ENCODE results near the gene VPS50. TPM values are rescaled to one million over a fixed set of nuclear protein-coding genes. Genes with fewer than 3 reads are reported as not detected.
"Not testable (repeated sequence)": the region's sequence is repeated elsewhere in the genome, so short reads cannot be mapped to it uniquely, and the experiment has no call there.

VPS50 gene
- total RNA-seq, 4 donors from 2014 or later, result 14.8 to 25.7 (median 18.9) TPM

DNA sequence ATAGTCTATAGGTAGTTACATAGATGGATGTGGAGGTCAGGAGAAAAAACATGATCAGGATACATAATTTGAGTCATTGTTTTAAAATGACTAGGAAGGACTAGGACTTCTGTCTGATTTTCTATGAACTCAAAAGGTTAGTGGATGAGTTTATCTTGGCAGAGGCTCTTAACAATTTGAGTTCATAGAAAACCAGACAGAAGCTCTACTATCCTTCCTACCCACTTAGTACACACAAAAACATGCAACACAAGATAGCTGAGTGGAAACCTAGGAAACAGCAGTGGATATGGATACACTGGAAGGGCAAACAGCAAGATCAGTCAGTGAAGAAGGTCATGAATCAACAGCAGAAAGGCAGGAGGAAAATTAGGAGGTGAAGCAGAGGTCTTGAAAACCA is 84.6 kb downstream of the VPS50 start:
- intact Hi-C loops (cut with DNase I), result no loop called here
- H3K36me3 ChIP-seq, result peaks cover 9 to 63% (median 31%) of the 10 kb centered on the region in 4 donors

DNA sequence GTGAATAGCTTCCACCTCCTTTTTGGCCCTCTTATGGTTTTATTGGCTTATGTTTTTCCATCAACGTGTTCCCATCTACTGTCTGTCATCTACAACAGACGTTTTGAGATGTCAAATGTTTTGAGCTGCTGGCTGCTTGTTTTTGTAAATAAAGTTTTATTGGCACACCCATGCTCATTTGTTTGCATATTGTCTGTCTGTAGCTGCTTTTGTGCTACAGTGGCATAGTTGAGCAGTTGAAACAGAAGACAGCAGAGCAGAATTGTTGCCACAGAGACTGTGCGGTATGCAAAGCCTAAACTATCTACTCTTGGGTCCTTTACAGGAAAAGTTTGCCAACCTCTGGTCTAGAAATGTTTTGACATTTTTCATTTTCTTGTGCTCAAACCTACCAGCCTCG is 88.7 kb downstream of the VPS50 start:
- Histone ChIP-seq H3K4me1 (no peaks in the 10 kb centered on the region), H3K36me3 (peaks cover 0 to 45% (median 10%) of the 10 kb centered on the region in 4 donors), H3K9me3 (no peaks in the 10 kb centered on the region), H3K4me3 (no peak overlapping the region), H3K27me3 (no peaks in the 10 kb centered on the region), H3K27ac (replicated peaks in 1 of 4) (no peak overlapping the region)
- 97% methylated on average over 4 of the region's 4 CpGs for WGBS
- intact Hi-C loops (cut with DNase I), result no loop called here
- DNase-seq (ENCODE audit: extremely low spot score), result no peak
- TF ChIP-seq POLR2A (IDR thresholded peaks at IDR 0.05; ENCODE audit: low read depth) (no peak), EP300 (IDR thresholded peaks at IDR 0.05) (no peak), POLR2AphosphoS5 (IDR thresholded peaks at IDR 0.05) (no peak)
- TF ChIP-seq, protein P1, sequence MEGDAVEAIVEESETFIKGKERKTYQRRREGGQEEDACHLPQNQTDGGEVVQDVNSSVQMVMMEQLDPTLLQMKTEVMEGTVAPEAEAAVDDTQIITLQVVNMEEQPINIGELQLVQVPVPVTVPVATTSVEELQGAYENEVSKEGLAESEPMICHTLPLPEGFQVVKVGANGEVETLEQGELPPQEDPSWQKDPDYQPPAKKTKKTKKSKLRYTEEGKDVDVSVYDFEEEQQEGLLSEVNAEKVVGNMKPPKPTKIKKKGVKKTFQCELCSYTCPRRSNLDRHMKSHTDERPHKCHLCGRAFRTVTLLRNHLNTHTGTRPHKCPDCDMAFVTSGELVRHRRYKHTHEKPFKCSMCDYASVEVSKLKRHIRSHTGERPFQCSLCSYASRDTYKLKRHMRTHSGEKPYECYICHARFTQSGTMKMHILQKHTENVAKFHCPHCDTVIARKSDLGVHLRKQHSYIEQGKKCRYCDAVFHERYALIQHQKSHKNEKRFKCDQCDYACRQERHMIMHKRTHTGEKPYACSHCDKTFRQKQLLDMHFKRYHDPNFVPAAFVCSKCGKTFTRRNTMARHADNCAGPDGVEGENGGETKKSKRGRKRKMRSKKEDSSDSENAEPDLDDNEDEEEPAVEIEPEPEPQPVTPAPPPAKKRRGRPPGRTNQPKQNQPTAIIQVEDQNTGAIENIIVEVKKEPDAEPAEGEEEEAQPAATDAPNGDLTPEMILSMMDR (IDR thresholded peaks at IDR 0.05), result no peak

More for the DNA sequence above, 84.6 kb downstream of the VPS50 start:
- no peaks in the 10 kb centered on the region for H3K9me3 ChIP-seq
- no peak overlapping the region for H3K4me3 ChIP-seq
- H3K4me1 ChIP-seq, result no peaks in the 10 kb centered on the region
- no peaks in the 10 kb centered on the region for H3K27me3 ChIP-seq
- TF ChIP-seq, protein P1 (IDR thresholded peaks at IDR 0.05), result no peak
- TF ChIP-seq EP300 (IDR thresholded peaks at IDR 0.05) (no peak), POLR2A (IDR thresholded peaks at IDR 0.05; ENCODE audit: low read depth) (no peak), POLR2AphosphoS5 (IDR thresholded peaks at IDR 0.05) (no peak)
- H3K27ac ChIP-seq (replicated peaks in 1 of 4), result no peak overlapping the region
- no peak for DNase-seq (ENCODE audit: extremely low spot score)

DNA sequence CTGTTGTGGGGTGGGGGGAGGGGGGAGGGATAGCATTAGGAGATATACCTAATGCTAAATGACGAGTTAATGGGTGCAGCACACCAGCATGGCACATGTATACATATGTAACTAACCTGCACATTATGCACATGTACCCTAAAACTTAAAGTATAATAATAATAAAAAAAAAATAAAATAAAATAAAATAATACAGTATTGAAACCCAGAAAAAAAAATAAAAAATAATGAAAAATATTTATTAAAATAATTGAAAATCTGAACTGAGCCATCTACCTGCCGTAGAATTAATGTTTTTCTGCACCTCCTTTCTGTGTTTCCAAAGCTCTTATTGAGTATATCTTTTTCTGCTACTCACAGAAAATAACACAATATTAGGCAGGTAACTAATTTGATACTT is 94.1 kb downstream of the VPS50 start:
- H3K36me3 ChIP-seq, result peaks cover 0 to 15% (median under 1%) of the 10 kb centered on the region in 4 donors
- H3K9me3 ChIP-seq; H3K27ac ChIP-seq (replicated peaks in 1 of 4); H3K4me3 ChIP-seq; H3K27me3 ChIP-seq; intact Hi-C loops (cut with DNase I); DNase-seq (ENCODE audit: extremely low spot score); H3K4me1 ChIP-seq: not testable (repeated sequence)
- 100% methylated on average over 2 of the region's 2 CpGs for WGBS

DNA sequence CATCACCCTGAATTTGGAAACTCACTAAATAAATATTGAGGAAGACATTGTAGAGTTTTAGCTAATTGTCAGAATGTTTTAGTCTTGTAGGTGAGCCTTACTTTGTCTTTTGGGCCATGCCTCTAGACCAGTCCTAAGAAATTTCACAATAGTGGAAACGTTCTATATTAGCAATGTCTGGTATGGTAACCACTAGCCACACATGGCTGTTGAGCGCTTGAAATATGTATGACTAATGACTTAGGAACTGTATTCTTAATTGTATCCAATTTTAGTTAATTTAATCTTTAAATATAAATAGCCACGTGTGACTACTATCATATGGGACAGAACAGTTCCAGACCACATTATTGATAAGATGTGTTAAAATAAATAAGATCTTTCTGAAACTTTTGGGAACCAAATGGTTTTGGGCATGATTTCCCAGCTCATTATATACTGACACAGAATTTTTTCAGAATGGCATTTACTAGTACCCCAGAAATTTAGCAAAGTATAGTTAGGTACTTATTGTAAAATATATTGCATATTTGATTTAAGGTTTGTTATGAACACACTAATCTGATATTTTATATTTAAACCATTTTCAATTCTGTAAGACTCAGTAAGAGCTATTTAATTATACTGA is 95.0 kb downstream of the VPS50 start:
- no peak overlapping the region for H3K27ac ChIP-seq (replicated peaks in 1 of 4)
- no peak overlapping the region for H3K4me3 ChIP-seq
- intact Hi-C loops (cut with DNase I), result no loop called here
- H3K4me1 ChIP-seq, result no peaks in the 10 kb centered on the region
- 94% methylated on average over 3 of the region's 3 CpGs for WGBS
- TF ChIP-seq POLR2AphosphoS5 (IDR thresholded peaks at IDR 0.05), result no peak
- no peak for DNase-seq (ENCODE audit: extremely low spot score)
- no peaks in the 10 kb centered on the region for H3K9me3 ChIP-seq
- H3K36me3 ChIP-seq, result peaks cover 0 to 8% (median 0%) of the 10 kb centered on the region in 4 donors
- no peaks in the 10 kb centered on the region for H3K27me3 ChIP-seq

DNA sequence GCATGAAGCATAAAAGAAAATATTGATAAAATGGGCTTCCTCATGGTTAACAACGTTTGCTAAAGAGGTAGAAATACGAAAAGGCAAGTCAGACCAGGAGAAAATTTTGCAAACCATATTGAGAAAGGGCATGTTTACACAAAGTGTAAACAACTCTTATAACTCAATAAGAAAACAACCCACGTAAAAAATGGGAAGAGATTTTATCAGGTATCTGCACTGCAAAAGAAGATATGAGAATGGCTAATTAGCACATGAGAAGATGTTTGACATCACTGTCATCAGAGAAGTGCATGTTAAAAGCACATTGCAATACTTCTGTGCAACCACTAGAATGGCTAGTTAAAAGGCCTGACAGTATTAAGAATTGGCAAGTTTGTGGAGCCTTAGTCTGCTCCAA is 99.5 kb downstream of the VPS50 start:
- H3K4me3 ChIP-seq, result no peak overlapping the region
- DNase-seq (ENCODE audit: extremely low spot score), result no peak
- H3K27me3 ChIP-seq, result no peaks in the 10 kb centered on the region
- H3K4me1 ChIP-seq, result no peaks in the 10 kb centered on the region
- 70% methylated on average over 3 of the region's 3 CpGs for WGBS
- TF ChIP-seq, protein P1 (IDR thresholded peaks at IDR 0.05), result no peak
- H3K27ac ChIP-seq (replicated peaks in 1 of 4), result no peak overlapping the region
- no peaks in the 10 kb centered on the region for H3K9me3 ChIP-seq
- H3K36me3 ChIP-seq, result peaks cover 0 to 16% (median 12%) of the 10 kb centered on the region in 4 donors
- intact Hi-C loops (cut with DNase I), result no loop called here

DNA sequence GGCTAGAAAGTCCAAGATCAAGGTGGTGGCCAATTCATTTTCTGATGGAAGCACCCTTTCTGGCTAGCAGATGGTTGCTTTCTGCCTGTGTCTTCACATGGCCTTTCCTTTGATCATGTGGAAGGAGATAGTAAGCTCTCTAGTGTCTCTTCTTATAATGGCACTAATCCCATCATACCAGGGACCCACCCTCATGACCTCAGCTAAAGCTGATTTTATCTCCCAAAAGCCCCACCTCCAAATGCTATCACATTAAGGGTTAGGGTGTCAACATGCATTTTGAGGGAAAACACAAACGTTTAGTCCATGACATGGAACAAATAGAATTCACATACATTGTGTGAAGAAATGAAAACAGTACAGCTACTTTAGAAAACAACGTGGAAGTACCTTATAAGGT is 100.0 kb downstream of the VPS50 start:
- Histone ChIP-seq H3K4me3 (no peak overlapping the region), H3K27me3 (no peaks in the 10 kb centered on the region), H3K4me1 (no peaks in the 10 kb centered on the region), H3K36me3 (peaks cover 0 to 18% (median 12%) of the 10 kb centered on the region in 4 donors), H3K9me3 (no peaks in the 10 kb centered on the region), H3K27ac (replicated peaks in 1 of 4) (no peak overlapping the region)
- no peak for DNase-seq (ENCODE audit: extremely low spot score)
- intact Hi-C loops (cut with DNase I), result no loop called here
- WGBS, result 86% methylated on average over 2 of the region's 2 CpGs
- TF ChIP-seq POLR2AphosphoS5 (IDR thresholded peaks at IDR 0.05) (no peak), EP300 (IDR thresholded peaks at IDR 0.05) (no peak), POLR2A (IDR thresholded peaks at IDR 0.05; ENCODE audit: low read depth) (no peak)
- TF ChIP-seq, protein P1 (IDR thresholded peaks at IDR 0.05), result no peak

Measured in esophagus muscularis mucosa (tissue), 4 donors.